HEK293T (cell line): ENCODE results near the gene HLA-DQB1.
"Not testable (repeated sequence)": the region's sequence is repeated elsewhere in the genome, so short reads cannot be mapped to it uniquely, and the experiment has no call there.

Experiments used
- CTCF ChIA-PET: fragments of 350-600 bp; formaldehyde crosslinking; extraction: SDS; loops from one replicate; lab custom pipeline; 2021; ENCODE audit warnings: antibody characterized with exemption, inconsistent platforms; lab: Yijun Ruan, JAX
- POLR2A ChIA-PET: fragments of 350-600 bp; formaldehyde crosslinking; extraction: SDS; loops from one replicate; lab custom pipeline; 2020; ENCODE audit warnings: antibody characterized with exemption, inconsistent platforms; lab: Yijun Ruan, JAX
- DNase-seq: peaks from one replicate; pipeline ENCODE4 v3.0.0; 2012; ENCODE audit warnings: mixed read lengths; ENCODE audit errors: extremely low spot score
- ARNT ChIP-seq: fragments of 450-650 bp; IDR thresholded peaks from 2 replicates; pipeline ENCODE4 v1.6.1; 2017; ENCODE audit warnings: mild to moderate bottlenecking
- BHLHE40 ChIP-seq: fragments of 450-650 bp; IDR thresholded peaks from 2 replicates; pipeline ENCODE4 v1.6.1; 2016; ENCODE audit warnings: mild to moderate bottlenecking, moderate library complexity, borderline replicate concordance
- CTBP1 ChIP-seq: fragments of 450-650 bp; IDR thresholded peaks from 2 replicates; pipeline ENCODE4 v1.6.1; 2016; ENCODE audit warnings: borderline replicate concordance
- ELF4 ChIP-seq: fragments of 450-650 bp; IDR thresholded peaks from 2 replicates; pipeline ENCODE4 v1.6.1; 2017; ENCODE audit warnings: antibody characterized with exemption
- FOXA1 ChIP-seq: fragments of 450-650 bp; IDR thresholded peaks from 2 replicates; pipeline ENCODE4 v1.6.1; 2016; ENCODE audit warnings: mild to moderate bottlenecking
- FOXK2 ChIP-seq: fragments of 450-650 bp; IDR thresholded peaks from 2 replicates; pipeline ENCODE4 v1.6.1; 2016; ENCODE audit warnings: mild to moderate bottlenecking
- FOXM1 ChIP-seq: fragments of 450-650 bp; IDR thresholded peaks from 2 replicates; pipeline ENCODE4 v1.6.1; 2017; ENCODE audit warnings: mild to moderate bottlenecking, borderline replicate concordance
- HDGF ChIP-seq: fragments of 450-650 bp; IDR thresholded peaks from 2 replicates; pipeline ENCODE4 v1.6.1; 2017; ENCODE audit warnings: antibody characterized with exemption, borderline replicate concordance
- L3MBTL2 ChIP-seq: fragments of 450-650 bp; conservative IDR thresholded peaks from 2 replicates; pipeline ENCODE4 v1.6.1; 2016; ENCODE audit warnings: mild to moderate bottlenecking
- SP1 ChIP-seq: fragments of 450-650 bp; IDR thresholded peaks from 2 replicates; pipeline ENCODE4 v1.6.1; 2017
- SUZ12 ChIP-seq: fragments of 450-650 bp; IDR thresholded peaks from 2 replicates; pipeline ENCODE4 v1.6.1; 2016; ENCODE audit warnings: mild to moderate bottlenecking
- TARDBP ChIP-seq: fragments of 450-650 bp; IDR thresholded peaks from 2 replicates; pipeline ENCODE4 v1.6.1; 2016
- ZNF384 ChIP-seq: fragments of 450-650 bp; IDR thresholded peaks from 2 replicates; pipeline ENCODE4 v1.6.1; 2016
- TF ChIP-seq, protein P1 (sequence below): fragments of 450-650 bp; IDR thresholded peaks from 2 replicates; pipeline ENCODE4 v1.6.1; 2016

Gene HLA-DQB1

DNA sequence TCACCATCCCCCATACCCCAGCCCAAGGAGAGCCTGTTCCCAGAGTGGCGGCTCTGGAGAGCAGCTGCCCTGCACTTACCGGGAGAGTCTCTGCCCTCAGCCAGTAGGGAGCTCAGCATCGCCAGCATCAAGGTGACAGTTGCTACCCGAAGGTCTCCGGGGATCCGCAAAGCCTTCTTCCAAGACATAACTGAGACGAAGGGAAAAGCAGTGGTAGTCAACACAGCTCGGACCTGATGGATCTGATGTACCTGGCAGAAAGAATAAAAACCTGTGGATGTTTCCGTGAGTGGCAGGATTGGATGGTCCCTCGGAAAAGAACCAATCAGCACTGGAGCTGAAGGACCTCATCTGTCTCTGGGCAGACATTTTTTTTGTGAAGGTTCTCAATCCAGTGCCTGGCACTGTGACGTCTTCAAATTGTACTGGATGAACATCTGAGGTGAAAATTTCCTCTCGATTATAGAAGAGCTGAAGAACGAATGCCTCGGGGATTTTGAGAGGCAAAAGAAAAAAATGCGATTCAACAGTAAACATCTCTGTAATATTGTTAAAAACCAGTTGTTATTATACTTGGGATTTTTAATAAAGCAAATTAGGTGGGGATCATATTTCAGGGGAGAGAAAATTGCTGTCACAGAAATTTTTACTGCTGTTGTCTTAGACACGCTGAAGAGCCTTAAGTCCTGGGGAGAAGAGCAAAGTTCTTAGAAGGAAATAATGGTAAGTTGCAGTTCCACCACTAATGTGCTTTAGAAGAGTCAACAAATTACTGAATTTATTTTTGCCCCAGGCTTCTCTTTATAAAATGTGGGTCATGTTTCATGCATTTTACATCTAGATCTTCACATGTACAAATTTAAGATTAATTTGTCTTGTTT is at the start of gene HLA-DQB1:
TSS of gene HLA-DQB1 (minus strand) at position 238 of the 881 bp plus-strand sequence. CDS start at position 188, 50 bp downstream.
- ChIA-PET CTCF (interaction anchor here (0.6 to 1.4 kb wide), 2 partner anchors 44 to 268 kb away, joined by 3 to 4 read pairs; no protein-coding TSS in a partner anchor), POLR2A (interaction anchor here (0.7 to 1.1 kb wide), 2 partner anchors 30 to 34 kb away, joined by 3 to 4 read pairs; partner anchors contain the start of gene HLA-DQA1)
- TF ChIP-seq, protein P1, sequence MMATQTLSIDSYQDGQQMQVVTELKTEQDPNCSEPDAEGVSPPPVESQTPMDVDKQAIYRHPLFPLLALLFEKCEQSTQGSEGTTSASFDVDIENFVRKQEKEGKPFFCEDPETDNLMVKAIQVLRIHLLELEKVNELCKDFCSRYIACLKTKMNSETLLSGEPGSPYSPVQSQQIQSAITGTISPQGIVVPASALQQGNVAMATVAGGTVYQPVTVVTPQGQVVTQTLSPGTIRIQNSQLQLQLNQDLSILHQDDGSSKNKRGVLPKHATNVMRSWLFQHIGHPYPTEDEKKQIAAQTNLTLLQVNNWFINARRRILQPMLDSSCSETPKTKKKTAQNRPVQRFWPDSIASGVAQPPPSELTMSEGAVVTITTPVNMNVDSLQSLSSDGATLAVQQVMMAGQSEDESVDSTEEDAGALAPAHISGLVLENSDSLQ = peak; percentile 86
- no peak for TF ChIP-seq CTBP1
- DNase-seq = peak; percentile 83

DNA sequence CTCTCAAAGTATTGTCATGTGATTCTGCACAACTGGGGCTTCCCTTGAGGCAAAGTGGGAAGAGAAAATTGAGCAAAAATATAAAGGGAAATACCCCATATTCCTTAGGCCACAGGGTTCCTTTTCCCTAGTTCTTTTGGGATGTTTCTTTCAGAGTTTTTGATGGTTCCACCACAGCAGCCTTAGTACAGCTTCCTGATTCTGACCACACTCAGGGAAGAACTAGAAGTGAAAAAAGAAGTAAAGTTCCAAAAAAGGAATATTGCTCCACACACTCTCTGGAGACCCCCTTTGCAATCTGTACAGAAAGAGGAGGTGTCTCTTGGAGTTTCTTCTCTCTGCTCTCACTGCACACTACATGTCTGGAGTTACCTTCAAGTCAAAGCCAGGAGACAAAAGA is 46.8 kb upstream of the HLA-DQB1 start:
- no peak for TF ChIP-seq BHLHE40
- TF ChIP-seq CTBP1 = no peak
- no peak for TF ChIP-seq L3MBTL2
- TF ChIP-seq ZNF384 = no peak
- no peak for TF ChIP-seq SP1
- no peak for TF ChIP-seq HDGF
- TF ChIP-seq, protein P1 = no peak
- no peak for TF ChIP-seq FOXM1
- no peak for TF ChIP-seq SUZ12
- TF ChIP-seq FOXK2 = no peak
- no peak for TF ChIP-seq TARDBP
- no peak for TF ChIP-seq ARNT
- no peak for TF ChIP-seq FOXA1
- ChIA-PET CTCF (no interaction called here), POLR2A (interaction anchor here (0.9 kb wide), 1 partner anchor 259 kb away, joined by 3 read pairs; no protein-coding TSS in a partner anchor)
- DNase-seq = no peak

DNA sequence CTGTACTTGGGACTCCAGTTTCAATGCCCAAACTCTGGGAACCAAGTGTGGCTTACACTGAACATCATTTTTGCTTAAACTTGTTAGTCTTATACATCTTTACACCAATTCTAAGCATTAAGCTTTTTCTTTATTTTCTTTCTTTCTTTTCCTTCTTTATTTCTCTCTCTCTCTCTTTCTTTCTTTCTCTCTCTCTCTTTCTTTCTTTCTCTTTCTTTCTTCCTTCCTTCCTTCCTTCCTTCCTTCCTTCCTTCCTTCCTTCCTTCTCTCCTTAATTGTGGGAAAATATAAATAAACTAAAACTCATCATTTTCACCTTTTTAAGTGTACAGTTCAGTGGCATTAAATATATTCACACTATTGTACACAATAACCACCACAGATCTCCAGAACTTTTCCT is 43.2 kb upstream of the HLA-DQB1 start:
- DNase-seq = no peak
- TF ChIP-seq TARDBP (no peak), ELF4 (no peak), FOXK2 (no peak), L3MBTL2 (no peak), FOXA1 (no peak), HDGF (no peak)
- TF ChIP-seq, protein P1 = no peak
- POLR2A ChIA-PET = no interaction called here
- CTCF ChIA-PET = no interaction called here

DNA sequence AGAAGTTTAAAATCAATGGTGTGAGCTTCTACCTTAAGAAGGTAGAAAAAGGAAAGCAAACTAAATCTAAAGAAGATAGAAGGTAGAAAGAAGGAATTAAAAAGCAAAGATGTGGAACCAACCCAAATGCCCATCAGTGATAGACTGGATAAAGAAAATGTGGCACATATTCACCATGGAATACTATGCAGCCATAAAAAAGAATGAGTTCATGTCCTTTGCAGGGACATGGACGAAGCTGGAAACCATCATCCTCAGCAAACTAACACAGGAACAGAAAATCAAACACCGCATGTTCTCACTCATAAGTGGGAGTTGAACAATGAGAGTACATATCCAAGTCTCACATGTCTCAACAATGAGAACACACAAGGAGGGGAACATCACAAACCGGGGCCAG is 38.7 kb upstream of the HLA-DQB1 start:
- CTCF ChIA-PET = interaction anchor here (1.6 kb wide), 1 partner anchor 83 kb away, joined by 3 read pairs; no protein-coding TSS in a partner anchor
- POLR2A ChIA-PET, DNase-seq: not testable (repeated sequence)

DNA sequence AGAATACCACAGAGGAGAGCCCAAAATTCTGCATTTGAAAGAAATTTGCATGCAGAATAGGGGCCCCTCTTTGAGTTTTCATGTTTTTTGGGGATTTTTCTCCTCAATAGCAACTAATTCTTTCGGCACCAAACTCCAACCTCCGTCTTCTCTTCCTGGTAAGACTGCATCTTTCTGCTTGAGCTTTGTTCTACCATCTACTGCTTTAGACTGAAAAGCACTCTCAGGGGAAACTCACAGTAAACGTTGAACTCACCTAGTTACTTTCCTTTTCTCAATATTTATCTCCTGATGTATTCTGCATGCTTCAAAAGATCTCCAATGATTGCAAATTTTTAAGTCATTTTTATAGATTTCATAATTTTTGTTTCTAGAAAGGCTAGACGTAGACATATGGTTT is 36.9 kb upstream of the HLA-DQB1 start:
- CTCF ChIA-PET = no interaction called here
- POLR2A ChIA-PET = no interaction called here
- TF ChIP-seq FOXM1 (no peak), SP1 (no peak), ELF4 (no peak), ZNF384 (no peak)
- DNase-seq = no peak

DNA sequence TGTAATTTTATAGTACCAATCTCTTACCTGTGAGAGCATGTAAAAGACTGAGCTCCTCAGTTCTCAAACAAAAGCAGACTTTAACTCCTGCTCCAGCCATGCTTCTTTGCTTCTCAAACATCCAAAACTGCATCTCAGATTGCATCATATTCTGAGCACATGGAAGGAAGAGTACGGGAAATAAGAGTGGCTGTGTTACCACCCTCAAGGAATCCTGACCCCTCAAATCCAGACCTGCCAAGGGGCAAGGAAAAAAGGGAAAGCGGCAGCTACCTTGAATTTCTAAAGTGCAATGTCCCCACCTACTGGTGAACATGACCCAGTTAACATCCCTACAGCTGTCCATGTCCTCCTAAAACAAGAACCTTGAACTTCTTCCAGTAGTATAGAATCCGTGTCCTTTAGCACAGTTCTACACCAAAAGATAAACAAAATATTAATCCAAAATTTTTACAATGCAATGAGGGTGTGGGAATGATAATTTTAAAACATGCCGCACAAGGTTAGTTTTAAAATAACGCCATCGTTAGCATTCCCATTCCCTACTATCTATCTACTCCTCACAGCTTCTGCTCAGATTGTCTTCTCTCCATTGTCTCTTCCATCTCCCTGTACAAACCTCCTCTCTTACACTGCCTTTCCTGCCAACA is 34.1 kb upstream of the HLA-DQB1 start:
- CTCF ChIA-PET = interaction anchor here (0.7 to 3.0 kb wide), 15 partner anchors 9 to 286 kb away, joined by 3 to 20 read pairs (median 3); no protein-coding TSS in a partner anchor

DNA sequence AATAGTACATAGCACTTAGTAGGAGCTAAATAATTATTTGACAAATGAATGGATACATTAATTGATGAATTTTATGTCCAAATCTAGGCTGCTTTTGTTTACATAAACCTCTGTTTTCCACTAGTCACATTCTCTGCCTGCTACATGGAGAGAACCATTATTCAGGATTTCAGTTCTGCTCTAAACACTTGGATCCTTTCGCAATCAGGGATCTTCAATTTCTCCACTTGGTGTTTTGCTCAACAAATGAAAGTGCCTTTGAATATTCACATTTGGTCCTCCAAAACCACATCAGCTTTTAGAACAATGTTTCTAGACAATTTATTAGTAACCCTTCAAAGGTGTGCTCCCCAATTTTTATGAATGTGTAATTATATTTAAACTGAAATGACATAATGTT is 30.6 kb upstream of the HLA-DQB1 start:
- DNase-seq = no peak
- CTCF ChIA-PET = no interaction called here
- TF ChIP-seq TARDBP = no peak
- POLR2A ChIA-PET = no interaction called here

More for the DNA sequence above, 34.1 kb upstream of the HLA-DQB1 start:
- DNase-seq = peak; percentile 61
- no peak for TF ChIP-seq CTBP1
- POLR2A ChIA-PET = no interaction called here
